GM18519 (cell line): ENCODE results near the gene ASB6.

Source experiments
- ATAC-seq: cut with Tn5 transposase; IDR thresholded peaks from one replicate; pipeline ENCODE4 v1.9.1; 2021; ENCODE audit warnings: mild to moderate bottlenecking, moderate library complexity; ENCODE audit not compliant: unreplicated experiment, low FRiP score

The ASB6 gene

DNA sequence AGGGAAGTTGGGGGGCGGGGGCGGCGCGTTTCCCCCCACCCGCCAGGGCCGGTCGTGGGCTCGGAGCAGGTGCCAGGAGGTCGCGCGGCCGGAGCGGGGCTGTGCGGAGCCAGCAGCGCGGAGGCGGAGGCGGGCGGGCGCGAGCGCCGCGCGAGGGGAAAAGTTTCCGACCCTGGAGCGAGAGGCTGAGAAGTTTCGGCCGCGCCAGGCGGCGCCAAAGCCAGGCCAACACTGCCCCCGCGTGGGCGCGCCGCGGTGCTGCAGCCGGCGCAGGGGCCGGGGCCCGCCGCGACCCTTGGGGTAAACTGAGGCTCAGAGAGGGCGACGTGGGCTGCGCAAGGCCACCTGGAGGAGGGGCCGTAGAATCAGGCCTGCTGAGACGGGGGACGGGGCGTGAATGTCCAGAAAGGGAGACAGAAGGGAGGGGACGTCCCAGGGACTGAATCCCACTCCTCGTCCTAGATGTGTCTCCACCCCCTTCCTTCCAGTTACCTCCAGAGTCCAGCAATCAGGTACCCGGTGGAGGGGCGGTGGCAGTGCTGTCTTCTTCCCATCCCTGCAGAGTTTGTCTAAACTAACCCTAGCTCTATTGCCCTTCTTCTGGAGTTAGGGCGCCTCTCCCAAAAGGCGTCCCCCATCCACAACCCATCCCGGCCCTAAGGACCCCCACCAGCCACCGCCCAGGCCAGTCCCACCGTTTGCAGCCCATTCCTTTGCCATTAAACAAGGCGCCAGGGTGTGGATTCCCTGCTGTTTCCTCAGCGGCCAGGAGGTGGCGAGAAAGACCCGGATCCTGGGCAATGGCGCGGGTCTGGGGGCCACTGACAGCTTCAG, 31.3 kb downstream of the ASB6 start:
- ATAC-seq: no peak

DNA sequence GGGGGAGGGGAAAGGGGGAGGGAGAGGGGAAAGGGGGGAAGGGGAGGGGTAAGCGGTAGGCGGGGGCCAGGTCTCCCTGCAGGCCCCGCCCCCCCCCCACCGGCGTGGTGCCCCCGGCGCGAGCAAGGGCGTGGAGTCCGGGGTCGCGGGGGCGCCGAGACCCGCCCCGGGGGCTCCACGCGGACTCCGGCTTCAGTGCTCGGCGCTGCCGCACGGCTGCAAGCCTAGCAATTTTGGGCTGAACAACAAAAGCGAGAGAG, 31.8 kb downstream of the ASB6 start:
- no peak for ATAC-seq

DNA sequence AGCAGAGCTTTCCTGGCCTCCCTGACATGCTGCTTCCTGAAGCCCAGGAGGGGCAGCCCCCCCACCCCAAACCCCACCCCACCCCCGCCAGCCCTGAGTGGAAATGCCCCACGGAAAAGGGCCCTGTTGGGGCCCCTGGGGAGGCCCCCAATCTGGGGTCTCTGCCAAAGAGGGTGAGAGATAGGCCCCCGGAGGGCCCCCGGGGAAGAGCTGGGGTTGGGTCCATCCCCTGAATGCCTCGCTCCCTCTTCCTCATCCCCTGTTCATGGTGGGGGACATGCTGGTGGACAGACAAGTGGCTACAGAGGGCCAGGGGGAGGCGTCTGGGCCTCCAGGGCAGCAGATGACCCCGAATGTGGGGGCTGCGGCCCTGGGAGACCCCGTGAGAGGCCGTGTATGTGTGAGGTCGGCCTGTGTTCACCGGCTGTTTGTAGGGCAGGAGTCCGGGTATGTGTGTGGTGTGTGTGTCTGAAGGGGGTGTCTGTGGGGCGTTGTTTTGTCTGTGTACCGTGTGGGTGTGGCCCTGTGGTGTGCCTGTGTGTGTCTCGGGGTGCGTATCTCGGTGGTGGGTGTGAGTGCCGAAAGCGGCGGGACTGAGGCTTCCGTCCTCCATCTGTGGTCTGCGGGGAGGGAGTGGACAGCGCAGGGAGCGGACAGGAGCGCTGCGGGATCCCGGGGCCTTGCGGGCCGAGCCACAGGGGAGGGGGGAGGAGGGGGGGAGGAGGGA, 32.3 kb downstream of the ASB6 start:
- ATAC-seq: no peak

DNA sequence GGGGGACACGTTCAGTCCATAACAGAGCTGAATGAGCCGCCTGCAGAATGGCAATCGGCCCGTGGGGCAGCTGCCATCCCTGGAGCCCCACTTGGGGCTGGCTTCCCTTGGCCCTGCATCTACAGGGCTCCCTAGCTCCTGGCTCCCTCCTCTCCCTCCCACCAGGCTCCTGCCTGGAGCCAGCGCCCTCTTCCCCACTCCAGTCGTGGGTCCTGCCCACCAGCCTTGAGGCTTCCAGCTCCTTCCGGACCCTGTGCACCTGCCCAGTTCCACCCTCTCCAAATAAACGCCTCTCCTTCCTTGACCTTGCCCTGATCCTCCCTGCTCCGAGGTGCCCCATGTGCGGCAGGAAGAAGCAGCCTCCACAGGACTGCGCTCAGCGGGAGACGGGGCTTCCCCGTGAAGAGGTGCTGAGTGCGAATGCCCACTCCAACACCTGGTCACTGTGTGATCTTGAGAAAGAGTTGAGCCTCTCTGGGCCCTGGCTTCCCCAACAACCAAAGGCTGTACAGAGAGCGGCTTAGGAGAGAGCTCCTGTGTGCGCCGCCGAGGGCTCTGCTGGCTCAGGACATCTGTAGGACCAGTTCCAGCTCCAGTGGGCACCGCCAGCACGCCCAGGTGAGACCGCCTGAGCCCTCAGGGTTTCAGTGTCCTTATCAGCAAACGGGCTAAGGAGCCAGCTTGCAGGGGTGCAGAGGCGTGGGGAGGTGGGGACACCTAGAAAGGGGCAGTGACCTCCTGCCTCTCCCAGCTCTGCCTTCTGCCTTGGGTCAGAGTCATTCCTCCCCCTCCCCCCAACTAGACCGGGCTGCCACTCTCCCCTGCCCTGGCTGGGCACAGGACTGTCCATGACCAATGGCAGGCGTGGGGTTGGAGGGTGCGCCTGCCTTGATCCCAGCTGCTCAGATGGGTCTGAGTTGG, 33.1 kb downstream of the ASB6 start:
- no peak for ATAC-seq

DNA sequence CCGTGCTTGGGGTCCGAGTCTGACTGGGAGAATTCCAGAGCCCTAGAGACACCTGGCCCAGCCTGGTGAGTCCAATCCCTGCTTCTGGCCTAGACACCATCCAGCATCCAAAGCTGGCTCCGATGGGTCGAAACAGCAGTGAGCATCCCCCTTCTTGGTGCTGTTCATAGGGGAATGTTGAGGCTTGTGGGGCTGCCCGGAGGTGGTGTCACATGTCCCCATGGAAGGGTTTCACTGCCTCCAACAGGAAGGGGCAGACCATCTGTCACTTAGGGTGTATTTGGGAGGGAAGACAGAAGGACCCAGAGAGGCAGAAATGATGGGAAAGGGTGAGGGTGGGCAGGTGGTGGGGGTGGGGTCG, 34.9 kb downstream of the ASB6 start:
- no peak for ATAC-seq

DNA sequence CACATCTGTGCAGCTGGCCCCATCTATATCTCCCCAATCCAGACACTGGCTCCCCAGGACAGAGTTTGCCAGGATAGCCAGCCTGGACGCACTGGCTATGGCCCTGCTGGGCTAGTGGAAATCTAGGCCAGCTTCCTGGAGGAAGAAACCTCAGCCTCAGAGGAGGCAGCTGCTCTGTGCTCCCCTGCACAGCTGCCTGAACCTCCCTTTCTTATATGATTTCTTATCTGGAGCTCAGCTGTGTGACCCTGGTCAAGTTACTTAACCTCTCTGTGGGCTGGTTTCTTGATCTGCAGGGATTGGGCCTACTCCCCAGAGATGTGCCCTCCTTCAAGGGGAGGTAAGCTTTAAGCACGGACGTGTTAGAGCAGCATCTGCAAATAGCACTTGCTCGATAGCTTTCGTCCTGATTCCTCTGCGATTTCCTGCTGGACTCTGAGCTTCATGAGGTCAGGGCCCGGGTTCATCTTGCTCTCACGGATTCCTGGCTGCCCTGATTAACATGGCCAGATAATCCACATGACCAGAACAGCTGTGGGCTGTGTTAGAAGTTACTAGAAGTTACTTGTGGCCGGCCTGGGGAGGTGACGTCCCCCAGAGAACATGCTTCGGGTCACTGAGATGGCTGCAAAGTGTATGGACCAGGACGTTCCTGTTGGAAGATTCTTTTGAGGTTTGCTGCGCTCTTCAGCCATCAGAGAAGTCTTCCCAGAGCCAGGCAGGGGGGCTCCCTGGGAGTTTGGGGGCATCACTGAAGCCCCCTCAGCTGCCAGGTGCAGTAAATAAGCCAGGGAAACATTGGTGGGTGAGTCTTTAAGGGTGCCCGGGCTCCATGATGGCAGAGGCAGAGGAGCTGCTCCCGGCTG, 35.6 kb downstream of the ASB6 start:
- ATAC-seq: no peak

DNA sequence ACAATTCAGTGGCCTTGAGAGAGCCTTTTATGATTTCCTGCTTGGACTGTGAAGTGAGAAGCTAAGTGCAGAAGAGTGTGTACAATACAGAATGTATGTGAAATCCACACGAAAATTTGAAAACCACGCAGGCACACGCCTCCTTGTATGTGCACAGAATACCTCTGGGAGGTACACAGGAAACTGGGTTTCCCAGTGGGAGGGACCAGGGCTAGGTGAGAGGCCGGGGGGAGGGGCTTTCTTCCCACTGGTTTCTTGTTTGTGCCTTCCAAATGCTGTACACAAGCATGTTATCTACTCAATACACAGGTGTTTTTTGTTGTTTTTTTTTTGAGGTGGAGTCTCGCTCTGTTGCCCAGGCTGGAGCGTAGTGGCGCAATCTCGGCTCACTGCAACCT, 37.2 kb downstream of the ASB6 start:
- ATAC-seq: no peak

DNA sequence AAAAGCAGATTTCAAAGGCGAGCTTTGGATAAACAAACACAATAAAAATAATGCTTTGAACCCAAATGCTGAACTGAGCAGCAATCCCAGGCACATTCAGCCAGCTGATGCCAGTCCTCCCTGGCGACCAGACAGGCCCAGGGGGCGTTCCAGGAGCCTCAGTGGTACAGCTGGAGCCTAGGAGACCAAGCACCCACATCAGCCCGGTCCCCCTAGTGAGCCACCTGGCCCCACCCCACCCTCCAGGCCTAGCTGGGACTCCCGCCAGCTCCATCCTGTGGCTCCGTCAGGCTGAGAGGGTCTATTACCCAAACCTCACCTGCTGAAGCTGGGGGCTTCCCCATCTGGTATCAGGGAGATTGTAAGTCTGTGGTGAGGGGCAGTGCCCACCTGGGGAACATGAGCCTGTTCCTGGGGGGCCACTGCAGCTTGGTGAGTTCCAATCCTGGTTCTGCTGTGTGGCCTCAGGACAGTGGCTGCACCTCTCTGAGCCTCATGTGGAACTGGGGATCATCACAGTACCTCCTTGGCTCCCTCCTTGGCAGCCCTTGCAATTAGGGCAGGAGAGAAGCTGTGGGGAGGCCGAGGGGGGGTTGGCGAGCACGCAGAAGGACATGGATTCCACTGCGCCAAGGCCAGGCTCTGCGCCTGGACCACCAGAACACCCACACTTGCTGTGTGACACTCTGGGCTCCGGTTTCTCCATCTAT, 37.7 kb downstream of the ASB6 start:
- ATAC-seq: no peak

DNA sequence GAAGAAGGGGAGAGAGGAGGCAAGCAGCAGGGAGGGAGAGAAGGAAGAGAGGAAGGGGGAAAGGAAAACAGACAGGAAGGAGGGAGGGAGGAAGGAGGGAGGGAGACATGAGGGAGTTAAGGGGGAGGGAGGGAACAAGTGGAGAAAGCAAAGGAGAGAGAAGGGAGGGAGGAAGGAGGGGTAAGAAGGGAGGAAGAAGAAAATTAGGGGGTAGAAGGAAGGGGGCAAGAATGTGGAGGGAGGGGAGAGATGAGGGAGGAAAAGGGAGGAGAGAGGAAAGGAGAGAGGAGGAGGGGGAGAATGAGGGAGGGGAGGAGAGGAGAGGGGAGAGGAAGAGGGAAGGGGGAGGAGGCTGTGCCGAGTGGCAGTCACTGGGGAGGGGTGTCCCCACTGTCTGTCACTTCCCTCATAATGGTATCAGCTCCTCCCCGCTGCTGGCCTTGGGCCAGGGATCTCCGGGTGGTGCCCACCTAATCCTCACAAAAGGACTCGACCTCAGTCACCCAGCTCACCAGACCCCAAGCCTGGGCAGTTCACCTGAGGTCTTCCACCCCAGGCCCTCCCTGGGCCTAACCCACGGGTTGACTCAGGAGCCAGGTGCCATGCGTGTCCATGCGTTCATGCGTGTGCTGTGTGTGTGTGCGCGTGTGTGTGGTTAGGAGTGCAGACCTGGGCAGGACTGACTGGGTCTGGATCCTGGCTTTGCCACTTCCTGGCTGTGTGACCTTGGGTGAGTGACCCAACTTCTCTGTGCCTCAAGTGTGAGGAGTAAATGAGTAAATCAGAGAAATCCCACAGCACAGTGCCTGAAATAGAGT, 39.1 kb downstream of the ASB6 start:
- ATAC-seq: no peak

DNA sequence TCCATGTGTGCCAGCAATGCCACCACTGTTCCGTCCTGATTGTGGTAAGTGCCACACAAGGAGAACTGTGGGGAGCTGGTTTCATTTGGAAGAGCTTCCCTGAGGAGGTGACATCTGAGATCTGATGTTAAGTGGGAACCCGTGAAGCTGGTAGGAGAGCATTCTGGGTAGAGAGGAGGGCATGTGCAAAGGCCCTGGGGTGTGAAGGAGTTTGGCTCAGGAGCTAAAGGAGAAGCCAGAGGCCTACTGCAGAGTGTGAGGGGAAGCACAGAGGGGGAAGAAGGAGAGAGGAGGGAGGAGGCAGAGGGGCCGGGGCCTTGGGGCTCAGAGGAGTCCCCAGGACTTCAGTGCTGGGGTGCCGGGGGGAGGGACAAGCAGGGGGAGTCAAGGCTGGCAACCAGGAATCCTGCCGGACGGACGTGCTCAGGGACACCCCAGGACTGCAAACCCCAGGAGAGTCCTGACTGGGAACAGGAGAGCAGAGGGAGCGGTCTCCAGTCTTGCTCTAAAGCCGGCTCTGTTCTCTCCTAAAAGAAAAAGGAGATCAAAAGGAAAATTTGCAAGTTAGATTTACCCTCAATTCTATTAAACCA, 40.8 kb downstream of the ASB6 start:
- ATAC-seq: no peak

DNA sequence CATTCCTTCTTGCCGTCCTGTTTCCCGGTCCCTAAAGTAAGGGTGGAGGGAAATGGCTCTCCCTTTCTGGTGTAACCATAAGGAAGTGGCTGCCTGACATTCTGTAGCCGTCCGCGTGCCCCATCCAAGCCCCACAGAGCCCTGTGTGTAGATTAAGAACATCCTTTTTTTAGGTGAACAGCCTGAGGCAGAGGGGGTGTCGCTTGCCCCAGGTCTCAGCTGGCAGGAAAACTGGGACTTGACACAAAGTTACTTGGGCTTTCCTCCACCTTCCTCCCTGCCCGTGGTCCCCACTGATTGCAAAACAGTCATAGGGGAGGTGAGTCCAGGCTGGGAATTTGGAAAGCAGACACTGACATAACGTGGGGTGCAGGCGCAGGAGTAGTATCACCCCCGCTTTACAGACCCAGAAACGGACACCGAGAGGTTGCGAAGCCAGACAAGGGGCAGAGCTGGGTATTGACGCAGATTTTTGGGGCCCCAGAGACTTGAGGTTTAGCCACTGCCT, 43.8 kb downstream of the ASB6 start:
- ATAC-seq: no peak

DNA sequence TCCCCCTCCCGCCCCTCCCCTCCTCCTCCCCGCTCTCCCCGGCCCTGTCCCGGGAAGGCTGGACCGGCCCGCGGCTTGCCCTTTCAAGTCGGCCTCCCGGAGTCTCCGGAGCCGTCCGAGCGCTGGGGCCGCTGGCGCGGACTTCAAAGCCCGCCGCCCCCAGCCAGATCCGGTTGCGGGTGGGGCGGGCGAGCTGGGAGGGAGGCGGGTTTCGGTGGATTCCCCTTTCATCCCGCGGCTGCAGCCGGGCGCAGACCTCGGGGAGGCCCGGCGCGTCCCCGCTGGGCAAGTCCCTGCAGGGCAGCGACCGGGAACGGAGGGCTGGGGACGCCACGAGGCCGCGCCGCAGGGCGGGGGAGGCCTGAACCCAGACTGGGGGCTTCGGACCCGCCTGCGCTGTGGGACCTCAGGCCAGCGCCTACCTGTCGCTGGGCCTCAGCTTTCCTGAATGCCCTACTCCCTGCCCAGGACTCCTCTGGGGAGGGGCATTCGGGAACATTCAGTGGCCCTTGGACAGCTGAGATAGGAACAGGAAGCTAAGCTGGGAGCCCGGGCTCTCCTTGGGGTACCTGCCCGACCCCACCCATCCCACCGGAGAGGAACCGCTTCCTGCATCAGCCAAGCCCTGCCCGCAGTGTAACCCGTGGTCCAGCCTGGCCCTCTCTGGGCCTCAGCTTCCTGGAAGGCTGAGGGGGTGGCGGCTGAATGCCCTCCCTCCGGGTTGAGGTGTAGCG, 44.4 kb downstream of the ASB6 start:
- ATAC-seq: no peak

DNA sequence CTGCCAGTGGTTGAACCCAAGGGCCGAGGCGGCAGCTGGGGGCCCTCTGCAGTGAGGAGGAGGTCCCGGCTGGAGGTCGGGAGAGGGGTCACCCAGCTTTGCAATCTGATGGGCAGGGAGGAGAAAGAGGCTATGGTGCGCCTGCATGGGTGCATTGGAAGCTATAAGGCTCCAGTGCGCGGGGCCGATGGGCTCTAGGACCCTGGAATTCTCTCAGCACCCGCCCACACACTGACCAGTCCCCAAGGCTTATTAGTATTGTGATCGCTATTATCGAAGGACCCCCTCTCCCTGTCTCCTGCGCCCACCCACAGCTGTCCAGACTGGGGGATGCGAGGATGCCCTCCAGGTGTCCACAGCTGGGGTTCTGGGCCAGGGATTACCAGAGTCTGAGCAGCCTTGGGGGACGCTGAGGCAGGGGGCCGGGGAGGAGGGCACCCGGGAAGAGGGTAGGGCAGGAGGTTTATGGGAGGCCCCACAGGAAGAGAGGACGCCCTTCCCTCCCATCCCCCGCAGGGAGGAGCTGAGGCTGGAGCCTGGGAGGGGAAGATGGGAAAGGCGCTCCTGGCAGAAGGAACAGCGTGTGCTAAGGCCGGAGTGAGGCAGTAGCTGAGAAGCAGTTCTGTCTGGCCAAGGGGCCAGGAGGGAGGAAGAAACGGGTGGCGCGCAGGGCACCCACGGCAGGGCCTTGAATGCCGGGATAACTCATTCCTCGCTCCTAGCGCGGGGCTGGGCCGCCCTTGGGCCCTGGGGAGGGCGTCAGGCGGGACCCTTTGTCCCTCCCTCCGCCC, 45.2 kb downstream of the ASB6 start:
- ATAC-seq: no peak

DNA sequence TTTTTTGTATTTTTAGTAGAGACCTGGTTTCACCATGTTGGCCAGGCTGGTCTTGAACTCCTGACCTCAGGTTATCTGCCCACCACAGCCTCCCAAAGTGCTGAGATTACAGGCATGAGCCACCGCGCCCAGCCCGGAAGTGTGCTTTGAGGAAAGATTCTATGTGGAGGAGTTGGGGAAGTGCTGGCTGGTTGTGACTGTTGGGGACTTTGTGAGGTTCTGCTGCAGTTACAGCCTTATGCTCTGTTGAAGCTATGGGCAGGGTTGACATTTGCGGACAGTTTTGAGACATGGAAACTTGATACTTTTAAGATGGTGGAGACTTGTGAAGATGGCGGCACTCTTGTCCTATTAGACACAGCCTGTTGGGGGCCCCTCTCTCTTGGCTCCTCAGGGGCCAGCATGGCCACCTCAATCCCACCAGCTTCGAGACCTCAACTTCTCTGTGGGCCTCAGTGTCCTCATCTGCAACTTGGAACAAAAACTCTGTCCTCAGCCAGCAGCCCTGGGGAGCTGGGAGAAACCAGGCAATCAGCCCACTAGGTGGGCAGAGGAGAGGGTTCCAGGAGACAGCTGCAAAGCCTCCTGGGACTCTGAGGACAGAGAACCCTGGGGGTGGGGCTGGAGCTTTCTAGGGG, 45.9 kb downstream of the ASB6 start:
- ATAC-seq: no peak

DNA sequence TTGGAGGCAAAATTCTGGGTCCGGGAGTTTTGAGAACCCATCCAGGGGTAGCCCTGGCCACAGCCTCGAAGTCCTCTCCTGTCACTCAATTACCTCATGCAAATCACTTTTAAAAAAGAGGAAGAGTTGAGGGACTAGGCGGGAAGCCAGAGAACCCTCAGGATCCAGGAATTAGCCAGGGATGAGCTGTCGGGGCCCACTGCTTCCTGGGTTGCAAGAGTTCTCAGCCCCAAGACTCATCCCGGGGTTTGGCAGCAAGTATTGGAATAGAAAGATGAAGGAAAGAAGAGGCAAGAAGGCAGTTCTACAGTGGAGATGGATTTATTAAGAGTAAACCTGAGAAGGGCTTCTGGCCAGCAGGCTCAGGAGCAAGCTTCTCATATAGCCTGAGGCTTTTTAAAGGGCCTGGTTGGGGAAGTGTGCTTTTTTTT, 46.6 kb downstream of the ASB6 start:
- no peak for ATAC-seq

DNA sequence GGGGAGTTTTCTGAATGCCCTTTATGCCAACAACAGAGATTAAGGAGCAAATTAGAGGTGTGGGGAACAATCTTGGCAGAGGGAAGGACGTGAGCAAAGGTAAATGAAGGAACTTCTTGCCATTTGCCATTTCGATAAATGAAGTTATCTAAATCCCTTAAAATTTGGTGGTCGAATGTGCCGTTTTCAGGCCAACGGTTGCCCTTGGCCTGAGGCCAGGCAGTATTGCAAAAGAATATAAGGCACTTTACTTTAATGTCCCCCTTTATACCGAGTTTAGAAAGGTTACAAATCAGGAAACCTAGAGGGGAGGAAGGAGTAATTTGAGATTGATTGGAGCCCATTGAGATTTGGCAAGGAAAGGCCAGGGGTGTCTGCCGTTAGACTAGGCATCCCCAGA, 47.3 kb downstream of the ASB6 start:
- no peak for ATAC-seq
